IPS-11a (cell line): ENCODE results near the gene ATP2B1.
"Not testable (repeated sequence)": the region's sequence is repeated elsewhere in the genome, so short reads cannot be mapped to it uniquely, and the experiment has no call there.

ENCODE experiments used
- H3K4me3 ChIP-seq: one replicate; pipeline ENCODE4 v1.5.1; 2013; ENCODE audit warnings: low read depth, low read length, control low read depth

Gene ATP2B1

DNA sequence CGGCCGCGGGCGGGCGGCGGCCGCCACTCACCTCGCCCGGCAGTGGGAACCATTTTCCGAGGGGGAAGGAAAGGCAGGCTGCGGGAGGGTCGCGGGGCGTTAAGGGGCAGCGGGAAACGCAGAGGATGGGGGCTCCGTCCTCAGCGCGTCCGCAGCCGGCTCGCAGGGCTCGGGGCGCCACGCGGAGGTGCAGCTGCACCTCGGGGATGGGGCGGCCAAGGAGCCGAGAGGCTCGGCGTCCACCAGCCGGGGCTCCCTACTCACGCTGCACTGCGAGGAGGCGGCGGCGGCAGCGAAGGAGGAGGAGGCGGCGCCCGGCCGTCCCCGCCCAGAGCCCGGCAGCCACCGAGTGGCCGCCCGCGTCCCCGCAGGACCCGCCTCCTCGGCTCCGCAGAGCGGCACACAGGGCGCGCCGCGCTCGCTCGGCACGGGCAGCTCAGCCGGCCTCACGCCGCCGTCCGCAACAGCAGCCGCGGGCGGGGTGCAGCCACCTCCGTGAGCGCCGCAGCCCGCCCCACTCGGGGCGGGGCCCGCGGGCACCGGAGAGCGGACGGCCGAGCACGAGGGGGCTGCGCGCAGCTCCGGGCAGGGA, at the start of gene ATP2B1:
Gene ATP2B1, minus strand, starts transcription at position 274 of the 592 bp plus-strand sequence. CDS start 52,952 bp downstream, outside the sequence.
- H3K4me3 ChIP-seq, result peak within 1 kb of the TSS; percentile 82

DNA sequence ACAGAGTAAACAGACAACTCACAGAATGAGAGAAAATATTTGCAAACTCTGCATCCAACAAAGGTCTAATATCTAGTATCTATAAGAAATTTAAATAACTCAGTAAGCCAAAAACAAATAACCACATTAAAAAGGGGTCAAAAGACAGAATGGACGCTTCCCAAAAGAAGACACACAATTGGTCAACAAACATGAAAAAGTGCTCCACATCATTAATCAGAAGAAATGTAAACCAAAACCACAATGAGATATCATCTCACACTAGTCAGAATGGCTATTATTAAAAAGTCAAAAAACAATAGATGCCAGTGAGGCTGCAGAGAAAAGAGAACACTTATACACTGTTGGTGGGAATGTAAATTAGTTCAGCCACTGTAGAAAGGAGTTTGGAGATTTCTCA, 49.3 kb upstream of the ATP2B1 start:
- H3K4me3 ChIP-seq, result not testable (repeated sequence)

DNA sequence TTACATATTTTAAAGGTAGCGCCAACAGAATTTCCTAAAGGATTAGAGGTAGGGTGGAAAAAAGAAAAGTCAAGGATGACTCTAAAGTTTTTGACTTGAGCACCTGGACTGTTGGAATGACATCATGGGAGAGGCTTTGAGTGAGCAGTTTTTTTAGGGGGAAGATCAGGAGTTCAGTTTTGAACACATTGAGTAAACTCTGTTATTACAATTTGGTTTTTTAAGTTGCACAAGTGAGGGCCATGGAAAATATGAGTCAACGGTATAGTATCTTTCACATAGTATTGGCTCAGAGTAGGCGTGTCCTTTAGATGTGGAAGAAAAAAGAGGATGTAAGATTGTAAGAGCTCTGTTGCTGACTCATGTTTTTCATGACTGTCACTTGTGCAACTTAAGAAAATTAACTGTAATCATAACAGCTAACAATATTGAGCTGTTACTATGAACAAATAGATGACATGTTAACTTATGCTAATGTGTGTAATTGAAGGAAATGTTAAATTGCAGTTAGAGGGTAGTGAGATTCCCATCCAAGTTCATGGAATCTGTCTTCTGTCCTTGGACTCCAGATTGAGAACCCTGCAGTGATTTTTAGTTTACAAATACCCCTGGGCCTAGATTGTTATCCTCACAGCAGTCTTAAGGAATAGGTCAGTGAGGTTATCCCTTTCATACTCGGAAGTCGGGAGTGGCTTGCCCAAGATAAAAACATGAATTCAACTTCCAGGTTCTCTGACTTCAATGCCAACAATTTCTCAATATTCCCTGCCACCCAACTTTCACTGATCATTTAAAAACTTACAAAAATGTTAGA, 48.2 kb upstream of the ATP2B1 start:
- H3K4me3 ChIP-seq, result no peak overlapping the region

DNA sequence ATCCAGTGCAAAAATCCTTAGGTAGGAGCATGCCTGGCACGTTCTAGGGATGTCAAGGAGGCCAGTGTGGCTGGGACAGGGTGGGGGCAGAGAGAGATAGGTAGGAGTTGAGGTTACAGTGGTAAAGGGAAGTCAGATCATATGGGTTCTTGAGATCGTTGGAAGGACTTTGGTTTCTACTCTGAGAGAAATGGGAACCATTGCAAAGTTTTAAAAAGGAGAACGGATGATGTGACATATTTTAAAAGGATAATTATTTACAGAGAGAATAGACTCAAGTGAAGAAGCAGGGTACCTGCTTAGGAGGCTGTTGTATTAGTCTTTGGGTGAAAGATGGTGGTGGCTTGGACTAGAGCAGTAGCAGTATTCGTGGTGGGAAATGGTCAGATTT, 47.6 kb upstream of the ATP2B1 start:
- no peak overlapping the region for H3K4me3 ChIP-seq

DNA sequence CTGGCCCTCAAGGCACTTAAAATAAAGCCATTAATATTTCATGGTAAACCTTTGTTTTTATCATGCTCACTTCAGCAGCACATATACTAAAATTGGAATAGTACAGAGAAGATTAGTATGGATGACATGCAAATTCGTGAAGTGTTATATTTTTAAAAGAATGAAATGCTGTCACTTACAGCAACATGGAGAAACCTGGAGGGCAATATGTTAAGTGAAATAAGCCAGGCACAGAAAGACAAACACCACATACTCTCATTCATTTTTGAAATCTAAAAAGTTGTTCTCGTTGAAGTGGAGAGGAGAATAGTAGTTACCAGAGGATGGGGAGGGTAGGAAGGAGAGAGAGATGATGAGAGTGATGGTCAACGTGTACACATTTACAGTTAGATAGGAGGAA, 45.4 kb upstream of the ATP2B1 start:
- H3K4me3 ChIP-seq, result no peak overlapping the region

DNA sequence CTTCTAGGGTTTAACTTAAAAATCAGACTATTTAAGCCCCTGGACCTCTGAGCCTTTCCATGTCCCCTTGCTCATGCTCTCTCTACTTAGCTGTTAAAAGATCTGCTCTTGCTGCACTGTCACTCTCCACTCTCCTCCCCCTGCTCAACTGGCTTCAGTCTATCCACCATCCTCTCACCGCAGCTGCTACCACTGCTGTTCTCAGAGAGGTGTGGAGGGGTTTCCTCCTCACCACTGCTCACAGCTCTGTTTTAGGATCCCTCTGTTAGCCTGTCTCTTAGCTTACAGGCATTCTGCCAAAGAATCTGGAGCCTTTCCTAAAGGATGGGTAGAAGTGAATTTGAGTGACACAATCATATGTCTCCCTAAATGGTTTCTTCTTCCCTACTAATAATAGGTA, 43.7 kb upstream of the ATP2B1 start:
- no peak overlapping the region for H3K4me3 ChIP-seq

DNA sequence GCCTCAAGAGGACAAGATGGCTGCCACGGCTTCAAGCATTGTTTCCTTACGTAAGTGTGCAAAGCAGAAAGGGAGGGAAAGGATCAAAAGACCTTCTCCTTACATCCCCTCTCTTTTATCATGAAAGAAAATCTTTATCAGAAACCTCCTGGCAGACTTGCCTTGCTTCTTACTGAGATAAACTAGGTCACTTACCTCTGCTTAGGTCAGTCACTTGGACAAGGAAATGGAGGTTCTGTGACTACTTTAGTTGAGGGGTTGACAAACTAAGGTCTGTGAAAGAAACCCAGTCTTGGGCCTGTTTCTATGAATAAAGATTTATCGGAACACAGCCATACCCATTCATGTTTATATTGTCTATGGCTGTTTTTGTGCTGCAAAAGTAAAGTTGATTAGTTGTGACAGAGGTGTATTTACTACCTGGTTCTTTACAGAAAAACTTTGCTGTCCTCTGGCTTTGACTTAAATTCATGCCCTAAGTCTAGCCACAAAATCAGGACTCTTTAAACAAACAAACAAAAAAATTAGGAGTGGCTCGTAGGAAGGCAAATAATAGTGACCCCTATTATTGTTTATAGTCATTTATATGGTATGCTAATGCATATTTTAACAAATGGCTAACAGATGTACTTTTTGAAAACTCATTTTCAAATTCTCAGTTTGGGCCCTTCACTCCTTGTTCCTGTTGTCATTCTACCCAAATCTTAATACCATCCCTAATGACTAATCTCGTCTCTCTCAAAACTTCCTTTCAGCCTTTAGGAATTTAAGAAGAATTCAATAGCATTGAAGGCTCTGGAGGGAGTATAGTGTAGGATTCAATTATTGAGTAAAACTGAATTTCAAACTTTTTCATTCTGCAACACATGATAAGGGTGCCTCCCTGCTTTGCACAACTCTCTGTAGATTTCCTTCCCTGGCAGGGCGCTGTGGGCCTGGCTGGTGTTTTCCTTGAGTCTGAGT, 42.0 kb upstream of the ATP2B1 start:
- H3K4me3 ChIP-seq, result no peak overlapping the region

DNA sequence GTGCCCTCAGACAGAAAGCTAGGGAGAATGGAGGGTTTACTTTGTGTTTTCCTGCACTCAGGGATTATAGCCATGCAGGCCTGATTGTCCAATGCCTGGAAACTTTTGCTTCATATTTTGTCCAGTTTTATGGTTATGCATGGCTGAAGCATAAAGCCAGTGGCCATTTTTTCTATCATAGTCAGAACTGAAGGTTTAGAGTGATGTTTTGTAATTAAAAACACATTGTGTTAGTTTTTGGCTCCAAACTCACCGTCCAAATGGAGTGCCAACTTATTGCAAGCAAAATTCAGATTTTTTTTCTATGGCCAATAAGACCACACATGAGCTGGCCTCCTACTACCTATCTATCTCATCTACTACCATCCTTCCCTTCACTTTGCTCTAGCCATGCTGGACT, 40.2 kb upstream of the ATP2B1 start:
- no peak overlapping the region for H3K4me3 ChIP-seq

DNA sequence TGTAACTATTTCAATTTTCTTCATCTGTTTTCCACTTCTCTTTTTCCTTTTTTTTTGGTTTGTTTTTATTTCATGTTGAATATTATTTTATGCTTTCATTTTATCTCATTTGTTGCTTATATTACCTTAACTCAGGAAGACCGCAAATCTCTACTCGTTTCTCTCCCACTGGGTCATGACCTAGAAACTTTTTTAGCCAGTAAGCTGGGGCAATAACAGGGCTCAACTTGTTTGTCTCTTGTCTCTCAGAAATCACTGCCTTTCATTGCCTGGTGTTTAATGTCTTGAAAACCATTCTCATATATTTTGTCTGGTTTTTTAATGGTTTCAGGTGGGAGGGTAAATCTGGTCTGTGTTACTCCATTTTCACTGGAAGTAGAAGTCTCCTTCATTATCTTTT, 36.6 kb upstream of the ATP2B1 start:
- H3K4me3 ChIP-seq, result no peak overlapping the region

DNA sequence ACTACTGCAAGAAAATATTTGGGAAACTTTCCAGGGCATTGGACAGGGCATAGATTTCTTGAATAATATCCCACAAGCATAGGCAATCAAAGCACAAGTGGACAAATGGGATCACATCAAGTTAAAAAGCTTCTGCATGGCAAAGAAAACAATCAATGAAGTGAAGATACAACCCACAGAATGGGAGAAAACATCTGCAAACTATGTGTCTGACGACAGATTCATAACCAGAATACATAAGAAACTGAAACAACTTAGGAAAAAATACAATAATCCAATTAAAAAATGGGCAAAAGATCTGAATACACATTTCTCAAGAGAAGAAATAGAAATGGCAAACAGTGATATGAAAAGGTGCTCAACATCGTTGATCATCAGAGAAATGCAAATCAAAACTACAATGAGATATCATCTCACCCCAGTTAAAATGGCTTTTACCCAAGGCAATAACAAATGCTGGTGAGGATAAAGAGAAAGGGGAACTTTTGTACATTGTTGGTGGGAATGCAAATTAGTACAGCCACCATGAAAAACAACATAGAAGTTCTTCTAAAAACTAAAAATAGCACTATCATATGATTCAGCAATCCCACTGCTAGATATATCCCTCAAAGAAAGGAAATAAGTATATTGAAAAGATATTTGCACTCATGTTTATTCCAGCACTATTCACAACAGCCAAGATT, 33.8 kb upstream of the ATP2B1 start:
- H3K4me3 ChIP-seq, result no peak overlapping the region

DNA sequence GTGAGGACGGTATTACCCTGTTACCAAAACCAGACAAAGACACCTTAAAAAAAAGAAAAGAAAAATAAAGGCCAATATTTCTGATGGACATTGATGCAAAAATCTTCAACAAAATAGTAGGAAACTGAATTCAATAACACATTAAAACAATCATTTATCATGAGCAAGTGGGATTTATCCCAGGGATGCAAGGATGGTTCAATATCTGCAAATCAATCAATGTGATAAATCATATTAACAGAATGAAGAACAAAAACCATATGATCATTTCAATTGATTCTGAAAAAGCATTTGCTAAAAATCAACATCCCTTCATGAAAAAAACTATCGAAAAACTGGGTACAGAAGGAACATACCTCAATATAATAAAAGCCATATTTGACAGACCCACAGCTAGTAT, 32.3 kb upstream of the ATP2B1 start:
- H3K4me3 ChIP-seq, result no peak overlapping the region

DNA sequence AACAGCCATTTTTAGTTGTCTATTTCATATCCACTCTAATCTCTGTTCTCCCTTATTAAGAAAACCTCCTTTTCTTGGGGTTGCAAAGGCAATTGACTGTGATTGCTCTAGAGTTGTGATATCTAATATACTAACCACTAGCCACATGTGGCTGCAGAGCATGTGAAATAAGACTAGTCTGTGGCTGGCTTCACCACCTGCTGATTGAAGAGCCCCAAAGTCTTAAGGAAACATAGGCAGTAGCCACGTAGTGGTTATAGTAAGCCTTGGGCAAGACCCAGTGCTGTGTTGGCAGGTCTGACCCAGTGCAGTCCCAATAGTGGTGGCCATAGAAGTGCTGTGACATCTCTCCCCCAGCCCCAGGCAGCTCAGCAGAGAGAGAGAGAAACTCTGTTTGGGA, 28.4 kb upstream of the ATP2B1 start:
- no peak overlapping the region for H3K4me3 ChIP-seq

DNA sequence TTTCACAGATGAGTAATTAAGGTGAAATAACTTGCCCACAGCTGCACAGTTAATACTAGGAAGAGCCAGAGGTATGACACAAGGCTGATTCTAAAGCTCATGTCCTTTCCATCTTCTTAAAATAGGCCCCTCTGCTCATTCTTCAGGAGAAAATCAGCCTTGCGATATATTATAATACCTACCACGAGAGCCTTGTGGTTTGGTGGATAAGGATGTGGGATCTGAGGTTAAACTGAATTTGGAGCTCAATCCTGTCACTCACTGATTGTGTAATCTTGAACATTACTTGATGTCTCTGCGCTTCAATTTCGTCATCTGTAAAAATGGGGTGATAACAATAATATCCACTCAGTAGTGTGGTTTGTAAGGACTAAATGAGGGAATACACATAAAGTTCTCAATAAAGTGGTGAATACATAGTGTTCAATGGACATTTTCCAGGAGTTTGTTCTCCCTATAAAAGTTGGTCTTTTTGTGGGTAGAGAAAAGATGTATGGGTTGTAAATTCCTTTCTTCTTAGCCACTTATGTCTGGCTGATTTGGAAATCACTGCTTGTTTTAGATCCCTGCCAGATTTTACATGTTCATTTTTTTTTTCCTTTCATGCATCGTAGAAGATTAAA, 25.1 kb upstream of the ATP2B1 start:
- no peak overlapping the region for H3K4me3 ChIP-seq

DNA sequence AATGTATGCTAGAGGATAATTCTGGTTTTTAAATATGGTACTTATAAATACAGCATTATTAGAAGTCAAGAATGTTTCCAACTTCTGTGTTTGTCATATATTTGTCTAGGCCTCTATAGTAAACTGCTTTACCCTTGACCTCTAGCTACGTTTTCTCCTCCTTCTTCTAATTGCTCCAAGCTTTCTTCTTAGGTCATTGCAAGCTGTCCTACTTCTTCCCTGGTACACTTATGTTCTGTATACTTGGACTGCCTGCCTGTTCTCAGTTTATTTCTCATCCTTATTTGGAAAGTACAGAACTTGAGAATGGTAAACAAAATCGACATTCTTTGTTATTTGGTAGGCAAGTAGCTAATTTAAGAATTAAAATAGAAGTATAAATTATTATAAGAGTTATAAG, 23.9 kb upstream of the ATP2B1 start:
- H3K4me3 ChIP-seq, result no peak overlapping the region

DNA sequence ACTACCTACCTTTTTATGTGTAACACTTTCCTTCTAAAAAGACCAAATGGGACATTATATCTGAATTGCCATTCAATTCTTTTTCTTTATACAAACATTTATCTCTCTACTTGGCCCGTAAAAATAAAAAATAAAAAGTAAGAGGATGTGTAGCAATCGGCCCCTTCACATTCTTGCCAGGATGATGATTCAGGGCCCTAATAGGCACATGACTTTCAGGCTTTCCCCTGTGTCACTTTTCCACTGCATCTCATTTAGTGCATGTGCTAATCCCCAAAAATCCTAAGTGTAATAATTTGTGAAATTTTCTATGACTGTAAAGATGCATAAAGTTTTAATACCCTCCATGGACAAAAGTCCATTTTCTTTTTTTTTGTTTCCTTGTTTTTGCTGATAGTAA, 23.0 kb upstream of the ATP2B1 start:
- H3K4me3 ChIP-seq, result no peak overlapping the region

DNA sequence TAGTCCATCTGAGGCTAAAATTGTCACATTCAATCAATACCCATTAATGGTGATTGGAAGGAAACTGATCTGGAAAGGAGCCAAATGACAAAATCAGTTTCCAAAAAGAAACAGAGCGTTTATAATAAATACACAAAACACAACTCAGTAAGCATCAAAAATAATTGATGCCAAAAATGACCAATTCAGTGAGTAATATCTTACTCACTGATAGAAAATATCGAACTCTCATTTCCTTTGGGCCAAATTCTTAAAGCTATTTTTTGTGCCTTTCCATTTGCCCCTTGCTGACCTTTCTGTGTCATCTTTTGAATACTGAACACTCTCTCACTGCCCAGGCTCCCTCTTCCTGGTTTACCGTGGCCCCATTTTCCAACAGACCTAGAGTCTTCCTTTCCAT, 22.5 kb upstream of the ATP2B1 start:
- no peak overlapping the region for H3K4me3 ChIP-seq

DNA sequence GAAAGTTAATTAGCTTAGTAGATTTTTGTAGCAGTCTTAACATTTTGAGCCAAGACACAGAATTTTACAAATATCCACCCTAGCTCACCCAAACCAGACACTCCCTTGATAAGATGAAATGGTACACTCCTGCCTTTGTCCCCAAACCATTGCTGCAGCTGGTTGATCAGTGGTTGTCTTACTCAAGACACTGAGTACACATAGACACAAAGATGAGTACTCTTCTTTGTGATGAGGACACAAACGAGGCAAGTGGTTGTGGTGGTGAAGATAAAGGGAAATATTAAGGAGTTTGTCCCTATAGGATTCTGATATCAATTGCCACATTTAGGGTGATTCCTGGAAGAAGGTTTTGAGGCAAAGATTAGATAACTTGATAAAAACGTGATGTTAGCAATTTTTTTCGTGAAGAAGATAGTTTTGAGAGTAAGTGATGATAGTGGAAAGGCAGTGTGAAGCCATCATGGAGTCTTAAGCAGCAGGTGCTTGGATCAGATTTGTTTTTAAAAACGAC, 21.4 kb upstream of the ATP2B1 start:
- no peak overlapping the region for H3K4me3 ChIP-seq

DNA sequence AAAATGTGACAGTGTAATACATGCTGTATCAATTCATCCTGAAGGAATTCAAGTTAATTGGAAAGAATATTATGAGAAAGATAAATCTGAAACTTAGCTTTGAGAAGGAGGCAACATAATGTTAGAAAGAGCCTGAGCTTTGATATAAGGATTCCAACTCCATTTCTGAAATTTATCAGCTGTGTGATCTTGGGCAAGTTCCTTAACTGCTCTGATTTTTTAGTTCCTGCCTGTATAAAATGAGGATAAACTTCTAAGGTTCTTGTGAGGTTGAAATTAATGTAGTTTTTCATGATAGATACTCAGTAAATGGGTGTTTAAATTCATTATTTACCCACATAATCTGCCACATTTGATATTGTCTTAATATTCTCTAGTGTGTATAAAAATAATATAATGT, 14.6 kb upstream of the ATP2B1 start:
- no peak overlapping the region for H3K4me3 ChIP-seq

DNA sequence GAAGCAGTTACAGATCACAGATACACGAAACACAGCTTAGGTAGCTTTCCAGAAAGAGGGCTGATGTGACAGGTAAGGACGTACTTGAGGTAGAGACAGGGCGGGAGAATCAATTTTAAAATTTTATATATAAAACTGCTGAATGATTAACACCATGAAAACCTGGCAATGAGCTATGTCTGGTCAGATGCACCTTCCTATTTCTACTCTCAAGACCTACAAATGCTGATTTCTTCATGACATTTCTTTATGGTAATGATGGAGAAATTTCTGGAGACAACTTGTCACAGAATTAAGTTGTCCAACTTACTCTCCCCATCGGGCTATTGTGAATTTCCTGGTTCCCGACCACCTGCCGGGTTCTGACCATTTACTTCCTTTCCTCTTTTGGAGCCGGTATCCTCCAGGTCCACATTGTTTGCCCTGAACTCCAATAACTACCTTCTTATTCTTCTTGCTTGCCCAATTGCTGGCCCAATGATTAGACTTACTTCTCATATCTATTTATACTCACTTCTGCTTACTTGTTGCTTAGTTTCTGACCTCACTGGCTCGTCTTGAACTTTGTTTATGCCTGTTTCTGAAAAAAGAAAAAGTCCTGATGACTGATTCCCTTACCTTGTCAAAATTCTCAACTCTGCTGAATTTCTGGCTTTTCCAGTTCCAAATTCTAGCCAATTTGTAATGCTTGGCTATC, 12.8 kb upstream of the ATP2B1 start:
- H3K4me3 ChIP-seq, result no peak overlapping the region
